Stimulated activated CD4-positive, alpha-beta T cell treated with anti-CD3 and anti-CD28 coated beads, TNF-alpha, amount 100 ng/mL, for 24 hours (primary cell): ENCODE measurements around the gene KCNJ3.

Source experiments
- DNase-seq, 3 experiments: peaks; one replicate each; pipeline ENCODE4 v3.0.0-alpha.2; 2020; ENCODE audit warnings: low read depth in 3 of 3

Gene KCNJ3

DNA sequence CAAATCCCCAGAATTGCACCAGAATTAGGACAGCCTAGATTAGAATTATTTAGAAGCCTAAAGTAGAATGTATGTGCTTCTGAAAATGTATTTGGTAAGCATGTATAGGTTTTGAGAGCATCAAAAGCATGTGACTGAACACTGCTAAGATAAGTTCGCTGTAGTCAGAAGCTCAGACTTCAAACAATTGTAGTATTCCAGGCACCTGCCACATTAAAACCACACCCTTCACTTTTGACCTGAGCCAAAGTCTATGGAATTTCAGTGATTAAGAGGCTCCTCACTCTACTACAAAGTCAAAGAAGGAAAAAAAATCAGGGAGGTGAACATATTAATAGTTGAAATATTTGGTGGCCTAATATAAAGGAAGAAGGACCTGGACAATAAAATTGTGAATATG is 8.2 kb downstream of the KCNJ3 start:
- DNase-seq, result no peak

DNA sequence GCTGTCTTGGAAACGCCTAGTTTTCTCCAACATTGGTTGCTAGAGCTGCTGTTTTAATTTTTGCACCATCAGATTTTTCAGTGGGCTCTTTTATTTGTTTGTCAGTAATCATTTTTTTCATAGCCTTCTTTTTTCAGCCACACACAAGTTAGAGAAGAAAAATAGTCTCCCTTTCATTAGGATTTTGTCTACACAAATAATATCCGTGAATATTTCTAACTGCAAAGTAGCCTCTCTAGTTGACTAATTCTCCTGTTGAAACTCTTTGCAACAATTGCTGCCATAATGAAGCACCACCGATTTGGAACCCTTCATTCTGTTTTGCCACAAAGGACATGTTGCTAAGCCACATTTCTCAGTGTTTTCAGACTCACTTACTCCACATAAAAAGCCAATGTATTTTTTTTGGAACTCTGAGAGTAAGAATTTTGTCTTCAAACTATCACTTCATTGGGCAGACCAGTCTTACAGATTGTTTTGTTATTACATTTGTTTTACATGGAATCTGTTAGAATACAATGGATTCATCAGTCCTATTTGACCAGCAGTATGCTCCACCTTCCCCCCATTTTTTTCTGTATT is 9.6 kb downstream of the KCNJ3 start:
- no peak for DNase-seq

DNA sequence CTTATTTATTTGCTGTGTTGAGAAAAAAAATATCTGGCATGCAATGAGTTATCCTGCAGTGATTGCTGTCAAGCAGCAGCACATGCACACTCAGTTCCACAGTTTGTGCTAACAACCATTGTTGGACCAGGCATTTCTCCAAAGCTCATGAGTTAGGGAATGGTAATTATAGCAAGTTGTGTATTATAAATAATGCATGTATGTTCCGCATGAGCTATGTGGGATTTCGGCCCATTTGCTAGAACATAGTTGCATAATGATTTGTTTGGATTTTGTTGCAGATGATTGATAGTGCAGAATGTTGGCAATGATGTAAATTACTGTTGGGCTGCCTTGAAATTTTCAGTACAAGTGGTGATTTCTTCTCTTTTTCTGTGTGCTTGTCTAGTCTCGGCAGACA is 10.7 kb downstream of the KCNJ3 start:
- DNase-seq, result no peak

DNA sequence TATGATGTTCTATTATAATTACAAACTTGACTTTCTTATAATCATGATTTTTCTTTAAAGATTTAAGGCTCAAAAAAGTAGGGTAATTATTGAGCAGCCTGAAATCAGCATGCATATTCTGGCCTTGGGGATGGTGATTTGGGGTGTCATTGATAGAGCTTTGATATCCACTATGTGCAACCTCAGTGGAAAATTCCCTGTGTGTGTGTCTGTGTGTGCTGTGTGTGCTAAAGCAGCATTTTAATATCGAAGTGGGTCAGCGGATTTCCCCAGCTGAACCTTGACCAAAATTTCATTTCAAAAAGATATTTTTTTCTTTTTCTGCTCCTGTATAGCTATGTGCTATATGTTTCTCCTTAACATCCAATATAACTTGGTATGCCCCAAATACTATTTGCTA is 11.6 kb downstream of the KCNJ3 start:
- DNase-seq, result no peak

DNA sequence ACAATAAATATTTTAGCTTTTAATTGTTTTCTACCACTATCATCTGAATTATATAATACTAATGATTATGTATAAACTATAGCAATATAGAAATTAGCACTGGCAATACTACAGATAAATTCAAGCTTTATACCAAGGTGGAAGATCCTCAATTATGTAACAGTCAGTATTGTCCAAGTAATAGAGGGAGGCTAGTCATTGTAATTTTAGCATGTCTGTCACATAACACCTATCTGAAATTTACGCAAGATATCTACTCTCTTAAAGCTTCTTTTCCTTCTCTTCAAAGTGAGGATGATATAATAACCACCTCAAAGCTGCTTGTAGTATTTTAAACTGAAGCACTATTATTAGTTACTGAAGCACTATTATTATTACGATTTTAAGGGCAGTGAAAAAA is 12.2 kb downstream of the KCNJ3 start:
- DNase-seq, result no peak

DNA sequence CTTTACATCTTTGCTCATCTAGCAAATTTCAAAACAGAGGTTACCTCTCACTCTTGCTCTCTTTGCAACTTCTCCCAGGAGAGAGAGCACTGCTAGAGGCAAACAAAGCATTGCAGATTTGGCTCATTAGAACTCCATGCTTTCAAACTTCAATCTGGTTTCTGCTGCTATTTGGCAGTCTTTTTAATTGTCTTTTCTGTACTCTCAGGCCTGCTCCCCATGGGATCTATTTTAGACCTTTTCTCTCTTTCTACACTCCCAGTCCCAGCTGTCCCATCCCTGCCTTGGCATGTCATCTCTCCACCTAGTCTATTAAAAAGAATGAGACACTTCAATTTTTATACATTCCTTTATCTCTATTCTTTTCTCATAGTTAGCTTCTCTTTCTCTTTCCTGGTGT is 15.2 kb downstream of the KCNJ3 start:
- DNase-seq, result no peak

DNA sequence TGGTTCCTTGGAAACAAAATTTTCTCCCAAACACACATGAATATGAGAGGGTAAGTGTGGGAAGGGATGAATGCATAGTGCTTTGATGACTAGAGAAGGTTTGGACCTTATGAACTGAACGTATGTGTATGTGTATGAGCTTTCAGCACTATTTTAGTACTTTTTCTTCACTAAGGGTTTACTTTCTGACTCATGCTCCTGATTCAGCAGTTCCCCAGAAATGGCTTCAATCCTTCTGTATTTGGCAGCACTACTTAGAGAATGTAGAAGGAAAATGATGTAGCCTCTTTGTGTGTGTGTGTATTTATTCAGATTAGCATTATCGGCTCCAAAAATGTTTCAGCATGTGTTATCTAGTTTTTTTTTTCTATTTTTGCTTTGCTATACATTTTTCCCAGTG is 22.2 kb downstream of the KCNJ3 start:
- DNase-seq, result no peak

DNA sequence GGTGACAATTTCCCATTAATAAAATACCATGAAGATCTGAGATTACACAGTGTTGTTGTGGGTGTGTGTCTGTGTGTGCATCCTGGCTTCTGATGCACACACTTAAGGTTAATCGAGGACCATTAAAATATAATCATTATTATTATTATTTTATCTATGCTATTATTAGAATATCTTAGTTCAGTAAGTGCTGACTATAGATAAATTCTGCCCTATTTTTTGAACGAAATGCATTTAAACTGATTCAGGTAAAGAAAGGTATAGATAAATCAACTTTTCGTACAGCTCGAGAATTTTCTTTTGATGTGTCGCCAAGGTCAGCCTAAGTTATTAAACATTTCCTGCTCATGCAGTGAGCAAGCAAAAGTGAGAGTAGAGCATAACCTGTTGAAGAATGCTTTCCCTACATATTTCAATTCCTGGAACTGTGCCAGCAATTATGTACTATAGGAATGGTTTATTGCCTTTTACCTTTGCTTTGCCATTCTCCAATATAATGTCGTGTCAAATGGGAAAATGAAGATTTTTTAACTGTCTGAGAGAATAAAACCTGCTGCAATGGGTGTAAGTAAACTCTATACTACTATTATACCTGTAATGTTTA is 25.8 kb downstream of the KCNJ3 start:
- DNase-seq, result no peak

DNA sequence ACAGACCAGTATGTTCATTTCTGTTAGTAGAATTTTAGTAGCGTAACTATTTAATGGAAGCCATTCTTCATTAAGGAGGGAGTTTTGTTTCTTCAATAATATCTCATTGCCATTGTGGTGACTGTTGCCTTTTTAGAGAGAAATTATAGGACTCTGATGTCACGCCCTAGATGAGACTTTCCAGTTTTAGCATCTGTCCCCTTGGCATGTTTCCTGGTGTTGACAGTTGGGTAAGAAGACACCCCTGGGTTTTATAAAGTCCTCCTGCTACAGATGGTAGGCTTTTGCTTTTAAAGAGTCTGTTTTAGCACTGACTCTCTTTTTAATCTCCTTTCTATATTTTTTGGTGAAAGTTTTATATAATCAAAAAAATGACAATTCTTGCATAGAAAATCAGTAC is 41.9 kb downstream of the KCNJ3 start:
- DNase-seq, result no peak

DNA sequence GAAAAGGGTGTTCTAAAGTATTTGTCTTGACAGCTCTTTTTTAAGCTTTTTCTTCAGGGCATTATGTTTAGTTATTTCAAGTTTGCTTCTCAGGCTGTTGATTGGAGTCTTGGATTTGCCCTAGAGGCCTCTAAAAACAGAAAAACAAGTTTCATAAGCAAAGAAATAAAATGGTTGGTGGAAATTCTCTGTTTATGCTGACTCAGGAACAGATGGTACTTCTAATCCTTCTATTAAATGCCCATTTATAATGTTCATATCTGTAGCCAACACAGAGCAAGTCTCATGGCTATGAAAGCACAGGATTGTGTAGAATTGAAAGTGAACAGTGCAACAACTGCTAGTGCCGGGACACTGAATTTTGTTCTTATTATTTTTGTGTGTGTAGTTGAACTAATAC is 60.4 kb downstream of the KCNJ3 start:
- DNase-seq, result no peak

DNA sequence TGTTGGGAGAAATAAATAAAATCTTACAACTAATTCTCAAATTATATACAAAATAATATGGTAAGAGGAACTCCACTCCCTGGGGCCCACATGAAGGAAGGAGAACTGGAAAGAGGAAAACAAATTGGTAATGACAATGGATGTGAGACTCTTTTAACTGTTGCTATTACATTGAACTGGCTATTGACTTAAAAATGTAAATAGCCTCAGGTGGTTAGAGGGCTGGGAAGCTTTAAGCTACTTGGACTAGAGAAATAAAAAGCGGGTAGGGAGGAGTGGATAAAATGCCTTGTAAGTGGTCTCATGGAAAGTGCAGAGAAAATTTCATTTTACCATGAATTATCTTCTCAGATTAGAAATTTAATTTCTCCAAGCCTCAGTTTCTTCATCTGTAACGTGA is 64.1 kb downstream of the KCNJ3 start:
- no peak for DNase-seq

DNA sequence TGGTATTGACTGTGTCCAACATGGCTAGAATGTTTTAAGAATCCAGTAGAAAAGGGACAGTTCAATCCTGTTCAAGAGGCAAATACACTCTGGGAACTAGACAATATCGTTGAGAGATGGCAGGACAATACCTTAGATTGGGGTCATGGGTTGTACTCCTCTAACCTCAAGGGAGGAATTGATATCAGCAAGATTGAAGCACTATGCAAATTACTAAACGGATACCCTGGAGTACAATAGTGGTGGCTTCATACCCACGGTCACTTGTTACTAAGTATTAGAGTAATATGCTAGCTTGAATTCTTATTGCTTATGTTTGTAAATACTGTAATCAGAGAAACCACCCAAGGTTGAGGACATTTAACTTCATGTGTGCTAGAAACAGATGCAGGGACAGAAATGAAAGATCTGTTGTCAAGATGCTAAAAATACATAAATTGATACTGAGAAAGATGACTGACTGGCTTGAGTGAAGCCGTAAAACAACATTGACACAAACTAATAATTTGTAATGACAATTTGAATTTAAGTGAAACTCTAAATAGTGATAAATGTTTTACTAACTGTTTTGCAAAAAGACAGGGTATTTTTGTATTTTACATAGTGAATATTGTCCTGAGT is 73.3 kb downstream of the KCNJ3 start:
- DNase-seq, result no peak

DNA sequence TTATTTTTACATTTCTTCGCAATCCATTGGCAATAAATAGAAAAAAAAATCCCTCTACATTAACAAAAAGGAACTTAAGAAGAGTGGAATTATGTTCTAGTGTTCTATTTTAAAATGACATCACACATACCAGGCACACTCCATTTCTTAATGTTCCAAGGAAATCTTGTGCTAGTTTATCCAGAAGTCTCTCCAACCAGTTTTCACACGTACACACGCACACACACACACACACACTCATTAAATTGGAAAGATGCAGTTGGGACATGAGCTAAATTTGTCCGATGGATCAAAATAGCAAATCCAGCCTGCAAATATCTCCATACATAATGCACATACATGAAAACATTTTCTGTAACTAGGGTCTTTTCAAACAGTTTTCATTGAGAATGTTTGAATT is 78.3 kb downstream of the KCNJ3 start:
- DNase-seq, result no peak

DNA sequence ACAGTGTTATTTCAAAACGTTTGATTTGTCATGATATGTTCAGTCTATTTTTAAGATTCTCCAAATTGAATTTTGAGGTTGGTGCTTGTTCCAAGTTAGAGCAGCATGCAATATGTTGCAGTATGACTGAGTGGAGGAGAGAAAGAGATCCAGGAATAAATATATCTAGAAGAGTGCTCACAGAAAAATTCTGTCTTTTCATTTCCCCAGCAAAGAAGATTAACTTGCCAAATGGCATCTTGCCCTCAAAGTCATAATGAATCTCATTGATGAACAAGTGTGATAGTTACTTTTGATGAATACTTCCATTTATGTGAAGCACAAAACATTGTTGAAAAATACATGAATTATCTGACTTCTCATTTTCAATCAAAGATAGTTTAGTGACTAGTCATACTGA is 95.9 kb downstream of the KCNJ3 start:
- DNase-seq, result no peak

DNA sequence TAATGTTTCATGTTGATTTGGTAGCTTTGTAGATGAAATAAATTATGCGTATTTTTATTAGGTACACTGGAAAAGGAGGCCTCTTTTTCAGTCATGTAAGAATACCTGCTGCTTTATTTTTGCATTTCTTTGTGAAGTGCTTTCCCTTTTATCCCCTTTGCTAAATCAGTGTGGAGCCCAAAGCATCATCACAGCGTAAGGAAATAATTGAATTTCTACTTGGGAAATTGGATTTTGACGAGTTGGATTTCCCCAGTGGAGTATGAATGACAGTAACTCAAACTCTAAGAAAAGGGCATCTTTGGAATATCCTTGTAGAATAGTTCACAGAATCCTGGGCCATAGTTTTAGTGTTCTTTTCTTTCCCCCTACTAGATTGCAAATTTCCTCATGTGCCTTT is 97.2 kb downstream of the KCNJ3 start:
- no peak for DNase-seq

DNA sequence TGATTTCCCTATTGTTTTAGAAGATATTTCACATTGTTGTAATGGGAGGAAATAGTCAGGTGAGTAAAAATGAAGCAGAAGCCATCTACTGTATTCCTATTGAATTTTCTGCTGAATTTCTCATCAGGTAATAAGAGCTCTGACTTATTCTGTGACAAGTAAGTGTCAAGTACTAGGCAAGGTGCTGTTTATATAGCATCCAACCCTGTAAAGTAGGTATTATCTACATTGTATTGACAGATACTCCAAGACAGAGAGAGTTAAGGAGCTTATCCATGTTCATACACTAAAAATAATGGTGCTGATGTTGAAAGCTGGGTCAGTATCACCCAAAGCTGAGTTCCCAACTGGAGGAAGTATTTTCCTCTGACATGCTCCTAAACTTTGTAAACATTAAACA is 106.0 kb downstream of the KCNJ3 start:
- no peak for DNase-seq

DNA sequence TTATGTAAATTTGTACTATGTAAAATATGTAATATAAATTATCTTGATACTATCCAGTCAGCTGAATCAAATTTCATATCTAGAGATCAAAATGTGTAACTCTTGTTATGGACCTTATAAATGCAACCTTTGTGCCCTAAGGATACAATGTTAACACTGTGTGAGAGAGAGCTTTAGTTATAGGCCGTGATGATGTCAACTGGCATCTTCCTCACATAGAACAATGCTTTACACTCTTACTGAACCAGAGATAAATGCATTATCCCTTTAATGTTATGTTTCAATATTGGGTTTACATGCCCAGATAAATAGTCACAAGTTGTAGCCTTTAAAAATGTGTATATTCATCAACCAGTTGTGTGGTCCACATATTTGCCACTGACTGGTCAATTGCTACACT is 115.1 kb downstream of the KCNJ3 start:
- DNase-seq, result no peak

DNA sequence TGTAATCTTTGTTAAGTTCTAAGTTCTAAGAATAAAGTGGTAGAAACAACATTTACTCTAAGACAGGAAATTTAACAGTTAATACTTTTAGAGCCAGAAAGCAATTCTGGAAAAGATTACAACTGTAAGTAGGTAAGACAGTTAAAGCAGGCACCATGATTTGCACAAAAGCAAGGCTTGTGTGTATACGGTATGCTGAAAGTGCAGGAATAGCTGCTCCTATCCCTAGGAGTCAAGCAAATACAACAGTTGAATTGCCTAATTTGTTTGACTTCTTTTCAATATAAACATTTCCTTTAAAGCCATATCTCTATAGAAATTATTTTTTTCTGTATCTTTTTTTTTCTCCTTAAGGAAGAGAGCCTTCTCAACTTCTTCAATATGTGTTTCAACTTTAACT is 116.4 kb downstream of the KCNJ3 start:
- no peak for DNase-seq

DNA sequence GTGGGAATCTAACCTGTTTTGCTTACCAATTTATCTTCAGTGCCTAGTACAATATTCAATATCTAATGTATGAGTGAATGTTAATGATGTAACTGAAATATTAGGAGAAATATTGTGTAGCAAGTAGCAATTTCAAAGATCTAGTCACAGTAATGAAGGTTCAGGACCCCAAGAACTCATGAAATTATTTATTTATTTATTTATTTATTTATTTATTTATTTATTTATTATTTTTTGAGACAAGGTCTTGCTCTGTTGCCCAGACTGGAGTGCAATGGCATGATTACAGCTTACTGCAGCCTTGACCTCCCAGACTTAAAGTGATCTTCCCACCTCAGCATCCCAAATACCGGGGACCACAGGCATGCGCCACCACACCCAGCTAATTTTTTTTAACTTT is 126.9 kb downstream of the KCNJ3 start:
- no peak for DNase-seq

DNA sequence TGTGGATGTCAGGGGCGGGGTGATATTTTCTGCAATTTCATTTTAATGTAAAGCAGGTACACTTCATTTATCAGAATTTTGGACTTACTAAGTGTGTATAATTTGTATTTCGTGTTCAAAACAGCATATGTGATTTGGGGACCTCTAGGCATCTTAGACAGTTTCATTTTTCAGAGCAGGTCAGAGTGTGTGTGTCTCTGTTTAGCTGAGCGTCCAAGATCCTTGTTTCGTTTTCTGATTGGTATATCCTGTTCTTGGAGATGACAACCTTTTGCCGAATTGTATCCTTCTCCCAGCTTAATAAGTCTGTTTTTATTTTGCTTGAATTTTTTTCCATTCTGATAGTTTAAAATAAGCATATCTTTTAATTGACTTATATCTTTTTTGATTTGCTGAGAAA is 128.3 kb downstream of the KCNJ3 start:
- no peak for DNase-seq

DNA sequence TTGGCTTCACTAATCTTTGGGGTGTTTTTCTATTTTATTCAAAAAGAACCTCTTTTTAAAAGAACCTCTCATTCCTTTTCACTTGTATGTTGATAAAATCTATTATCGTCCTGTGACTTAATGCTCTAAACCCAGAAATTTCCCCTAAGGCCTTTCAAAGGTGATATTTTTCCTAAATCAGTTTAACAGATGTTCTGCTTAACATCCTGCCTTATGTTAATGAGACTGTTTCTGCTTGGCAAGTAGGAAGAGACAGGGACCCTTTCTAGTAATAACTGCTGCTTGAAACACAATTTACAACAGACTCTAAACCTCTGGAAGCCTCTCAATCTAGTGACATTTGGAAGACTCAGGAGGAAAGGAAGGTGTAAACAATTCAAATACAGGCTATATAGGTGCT is 128.8 kb downstream of the KCNJ3 start:
- DNase-seq, result no peak

DNA sequence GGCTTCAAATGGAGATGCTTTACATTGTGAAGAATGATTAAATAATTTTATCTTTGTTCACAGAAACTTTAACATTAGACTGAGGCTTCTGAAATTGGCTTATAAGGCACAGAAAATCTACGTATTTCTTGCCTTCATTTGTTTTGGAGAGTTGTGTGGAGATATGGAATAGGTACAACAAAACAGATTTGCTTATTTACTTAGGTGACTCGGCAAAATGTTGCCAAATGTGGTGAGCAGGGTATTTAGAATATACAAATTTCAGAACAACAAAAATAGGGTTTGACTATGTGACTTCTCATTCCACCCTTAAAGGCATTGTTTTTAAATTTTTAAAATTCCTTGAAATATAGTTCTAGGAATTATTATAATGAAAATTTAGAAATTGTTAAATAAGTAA is 134.2 kb downstream of the KCNJ3 start:
- no peak for DNase-seq

DNA sequence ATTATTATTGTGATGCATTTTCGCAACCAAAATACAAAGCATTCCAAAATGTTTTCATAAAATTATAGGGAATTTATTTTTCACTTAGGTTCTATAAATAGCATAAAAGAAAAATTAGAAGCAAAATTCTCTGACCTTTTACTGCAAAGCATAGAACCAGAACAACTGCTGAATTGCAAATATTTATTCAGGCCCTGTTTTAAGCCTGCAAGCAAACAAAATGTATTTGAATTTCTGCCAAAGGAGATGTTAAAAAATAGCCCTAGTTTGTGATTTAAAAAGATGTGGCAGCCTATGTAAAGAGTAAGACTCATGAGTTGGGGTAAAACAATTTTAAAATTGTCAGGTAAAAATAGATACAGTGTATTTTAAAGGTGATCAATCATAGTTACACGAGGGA is 138.1 kb downstream of the KCNJ3 start:
- DNase-seq, result no peak

DNA sequence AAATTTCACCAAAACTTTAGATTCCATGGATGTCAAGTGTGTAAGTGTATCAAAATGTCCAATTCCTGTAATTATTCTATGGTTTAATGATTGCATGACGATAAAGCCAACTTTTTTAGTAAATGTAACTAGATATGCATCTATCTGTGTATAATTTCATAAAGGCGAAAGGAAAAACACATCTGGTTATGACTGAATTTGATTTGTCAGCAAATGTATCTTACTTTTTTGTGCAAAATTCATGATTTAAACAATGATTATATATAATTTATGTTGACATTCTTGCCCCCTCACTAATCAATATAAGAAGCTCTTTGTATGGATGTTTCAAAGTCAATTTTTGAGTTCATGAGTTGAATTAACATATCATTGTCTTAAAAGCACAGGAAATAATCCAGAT is 138.5 kb downstream of the KCNJ3 start:
- DNase-seq, result no peak
